GM18870 (cell line): ENCODE data around the gene DHCR7.
"Not testable (repeated sequence)": the region's sequence is repeated elsewhere in the genome, so short reads cannot be mapped to it uniquely, and the experiment has no call there.

ENCODE experiments used
- ATAC-seq: cut with Tn5 transposase; IDR thresholded peaks from one replicate; pipeline ENCODE4 v1.9.1; 2021; ENCODE audit warnings: moderate library complexity; ENCODE audit not compliant: unreplicated experiment

The DHCR7 gene

DNA sequence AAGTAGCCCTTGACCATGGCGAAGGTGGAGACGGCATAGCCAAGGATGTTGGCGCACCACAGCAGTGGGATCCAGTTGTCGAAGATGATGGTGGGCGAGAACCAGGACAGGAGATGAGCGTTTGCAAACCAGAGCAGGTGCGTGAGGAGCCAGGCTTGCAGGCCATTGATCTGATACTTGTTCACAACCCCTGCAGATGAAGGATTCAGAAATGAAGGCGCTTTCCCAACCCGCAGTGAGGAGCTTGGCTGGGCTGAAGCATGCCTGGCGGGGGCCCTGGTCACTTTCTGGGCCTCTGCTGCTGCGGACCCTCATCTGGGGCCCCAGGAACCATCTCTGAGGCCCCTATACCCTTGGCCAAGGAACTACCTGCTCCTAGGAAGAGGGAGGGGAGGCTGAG is 6.9 kb downstream of the DHCR7 start:
- no peak for ATAC-seq

DNA sequence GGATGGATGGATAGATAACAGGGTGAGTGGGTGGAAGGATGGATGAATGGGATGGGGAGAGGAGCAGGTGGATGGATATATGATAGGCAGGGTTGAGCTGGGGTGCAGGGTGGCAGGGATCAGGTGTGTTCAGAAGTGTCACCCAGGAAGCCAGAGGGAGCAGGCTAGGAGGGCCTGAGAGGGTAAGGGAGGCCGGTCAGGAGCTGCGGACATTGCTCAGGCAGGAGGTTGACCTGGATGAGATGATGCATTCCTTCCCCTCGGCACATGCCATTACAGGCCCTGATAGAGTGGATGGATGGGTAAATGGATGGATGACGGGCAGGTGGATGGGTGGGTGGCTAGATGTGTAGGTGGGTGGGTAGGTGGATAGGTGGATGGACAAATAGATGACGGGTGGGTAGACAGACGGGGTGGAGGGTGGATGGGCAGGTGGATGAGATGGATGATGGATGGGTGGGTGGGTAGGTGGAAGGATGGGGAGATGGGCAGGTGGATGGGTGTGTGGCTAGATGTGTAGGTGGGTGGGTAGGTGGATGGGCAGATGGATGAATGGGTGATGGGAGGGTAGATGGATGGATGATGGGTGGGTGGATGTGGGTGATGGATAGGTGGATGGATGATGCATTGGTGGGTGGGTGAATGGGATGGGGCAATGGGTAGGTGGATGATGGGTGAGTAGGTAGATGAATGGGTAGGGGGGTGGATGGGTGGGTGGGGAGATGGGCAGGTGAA is 8.0 kb downstream of the DHCR7 start:
- no peak for ATAC-seq

DNA sequence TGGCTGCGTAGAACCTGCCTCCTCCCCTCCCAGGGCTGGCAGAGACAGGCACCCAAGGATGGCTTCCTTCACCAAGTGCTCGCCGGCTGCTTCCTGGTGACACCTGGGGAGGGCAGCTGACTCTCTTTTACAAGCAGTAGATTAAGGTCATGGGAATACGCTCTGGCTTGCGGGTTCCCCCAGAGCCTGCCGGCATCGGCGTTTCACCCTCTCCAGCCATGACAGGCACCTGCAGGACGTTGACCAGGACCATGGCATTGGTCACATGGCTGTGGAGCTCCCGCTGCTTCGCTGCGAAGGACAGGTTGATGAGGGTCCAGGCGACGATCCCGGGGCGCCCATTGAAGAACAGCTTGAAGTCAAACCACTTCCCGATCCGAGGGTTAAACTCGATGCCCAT is 9.5 kb downstream of the DHCR7 start:
- no peak for ATAC-seq

DNA sequence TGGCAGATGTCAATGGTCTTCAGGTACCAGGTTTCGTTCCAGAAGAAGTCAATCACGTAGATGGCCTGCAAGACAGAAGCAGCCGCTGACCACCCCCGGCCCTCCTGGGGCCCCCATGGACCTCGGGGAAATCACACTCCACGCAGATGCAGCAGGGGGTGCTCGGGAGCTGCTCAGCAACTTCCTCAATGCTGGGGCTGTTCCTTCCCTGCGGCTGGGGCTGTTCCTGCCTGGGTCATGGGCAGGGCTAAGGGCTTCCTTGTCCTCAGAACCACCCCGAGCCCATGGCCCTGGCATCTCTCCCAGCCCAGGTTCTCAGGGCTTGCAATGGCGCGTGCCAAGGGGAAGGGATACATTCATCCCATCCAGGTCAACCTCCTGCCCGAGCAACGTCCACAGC is 10.3 kb downstream of the DHCR7 start:
- no peak for ATAC-seq

DNA sequence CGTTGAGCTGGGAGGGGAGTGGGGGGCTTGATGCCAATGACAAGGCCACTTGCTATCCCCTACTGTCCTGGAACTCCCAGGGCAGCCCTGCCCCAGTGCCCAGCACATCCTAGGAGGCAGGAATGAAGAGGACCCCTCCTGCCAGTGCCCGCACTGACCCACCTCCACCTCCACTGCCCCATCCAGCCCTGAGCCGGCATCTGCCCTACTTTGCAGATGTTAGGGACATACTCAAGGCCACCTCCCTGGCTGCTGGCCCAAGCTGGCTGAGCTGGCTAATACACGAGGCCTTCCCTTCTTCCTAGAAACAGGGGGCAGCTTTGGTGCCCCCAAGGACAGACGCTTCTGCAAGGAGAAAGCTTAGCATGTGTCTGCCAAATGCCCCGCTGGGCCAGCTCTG is 10.8 kb downstream of the DHCR7 start:
- ATAC-seq = no peak

DNA sequence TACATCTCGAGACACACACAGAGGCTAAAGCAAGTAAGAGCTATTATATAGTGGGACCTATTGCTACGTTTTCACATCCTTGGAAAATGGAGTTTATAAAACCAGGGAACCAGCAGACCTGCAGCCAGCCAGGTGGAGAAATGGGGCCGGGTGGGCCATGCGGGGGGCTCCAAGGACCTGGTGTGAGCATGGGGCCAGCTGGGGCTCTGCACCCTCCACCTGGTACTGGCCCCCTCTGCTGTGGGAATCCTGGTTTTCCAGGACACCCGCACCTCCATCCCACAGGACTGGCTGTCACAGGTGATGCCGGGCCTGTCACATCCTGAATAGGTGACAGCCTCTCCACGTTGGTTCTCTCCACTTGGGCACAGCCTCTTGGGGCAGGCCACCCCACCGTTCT is 11.3 kb downstream of the DHCR7 start:
- ATAC-seq = no peak

DNA sequence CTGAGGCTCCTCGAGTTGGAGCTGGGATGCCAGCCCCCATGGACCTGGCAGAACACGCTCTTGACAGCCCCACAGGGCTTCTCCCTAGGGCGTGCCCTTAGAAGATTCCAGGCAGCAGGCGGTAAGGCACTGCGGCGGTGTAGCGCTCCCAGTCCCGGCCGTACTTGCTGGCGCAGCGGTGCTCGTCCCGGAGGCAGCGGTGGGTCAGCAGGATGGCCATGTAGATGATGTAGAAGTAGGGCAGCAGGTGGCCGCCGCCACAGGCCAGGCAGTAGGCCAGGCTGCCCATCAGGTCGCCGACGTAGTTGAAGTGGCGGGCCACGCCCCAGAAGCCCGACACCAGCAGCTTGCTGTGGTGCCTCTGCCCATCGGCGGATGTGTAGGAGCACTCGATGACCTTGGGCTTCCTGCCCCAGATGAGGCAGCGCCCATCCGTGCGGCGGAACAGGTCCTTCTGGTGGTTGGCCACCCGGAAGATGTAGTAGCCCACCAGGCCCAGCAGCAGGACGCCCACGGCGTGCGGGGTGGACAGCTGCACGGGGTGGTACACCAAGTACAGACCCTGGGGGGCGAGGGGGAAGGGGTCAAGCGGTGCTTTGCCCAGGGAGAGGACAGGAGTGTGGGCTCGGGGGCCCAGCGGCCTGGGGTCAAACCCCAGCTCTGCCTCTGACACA is 12.8 kb downstream of the DHCR7 start:
- no peak for ATAC-seq

DNA sequence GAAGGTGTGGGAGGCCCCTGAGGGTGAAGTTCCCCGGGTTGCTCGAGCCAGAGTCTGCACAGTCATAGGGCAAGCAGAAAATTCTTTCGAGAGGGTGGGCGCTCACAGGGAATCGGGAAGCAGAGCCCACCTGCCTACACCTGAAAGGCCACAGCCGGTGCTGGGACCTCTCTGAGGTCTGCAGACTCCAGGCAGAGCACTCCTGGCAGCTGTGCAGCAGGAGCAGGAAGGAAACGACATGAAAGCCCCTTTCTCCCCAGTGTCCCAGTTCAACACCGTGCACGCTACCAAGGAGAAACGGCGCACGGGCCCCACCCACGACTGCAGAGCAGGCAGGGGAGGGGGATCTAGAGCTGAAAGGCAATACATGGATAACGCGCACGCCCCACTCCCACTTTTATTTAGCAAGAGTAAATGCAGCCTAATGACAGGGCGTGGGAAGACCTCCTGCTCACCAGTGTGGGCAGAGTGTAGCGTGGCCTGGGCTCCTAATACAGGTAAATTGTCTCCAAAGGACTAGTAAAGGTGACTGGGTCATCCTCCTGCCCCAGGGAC is 13.5 kb downstream of the DHCR7 start:
- ATAC-seq = no peak

DNA sequence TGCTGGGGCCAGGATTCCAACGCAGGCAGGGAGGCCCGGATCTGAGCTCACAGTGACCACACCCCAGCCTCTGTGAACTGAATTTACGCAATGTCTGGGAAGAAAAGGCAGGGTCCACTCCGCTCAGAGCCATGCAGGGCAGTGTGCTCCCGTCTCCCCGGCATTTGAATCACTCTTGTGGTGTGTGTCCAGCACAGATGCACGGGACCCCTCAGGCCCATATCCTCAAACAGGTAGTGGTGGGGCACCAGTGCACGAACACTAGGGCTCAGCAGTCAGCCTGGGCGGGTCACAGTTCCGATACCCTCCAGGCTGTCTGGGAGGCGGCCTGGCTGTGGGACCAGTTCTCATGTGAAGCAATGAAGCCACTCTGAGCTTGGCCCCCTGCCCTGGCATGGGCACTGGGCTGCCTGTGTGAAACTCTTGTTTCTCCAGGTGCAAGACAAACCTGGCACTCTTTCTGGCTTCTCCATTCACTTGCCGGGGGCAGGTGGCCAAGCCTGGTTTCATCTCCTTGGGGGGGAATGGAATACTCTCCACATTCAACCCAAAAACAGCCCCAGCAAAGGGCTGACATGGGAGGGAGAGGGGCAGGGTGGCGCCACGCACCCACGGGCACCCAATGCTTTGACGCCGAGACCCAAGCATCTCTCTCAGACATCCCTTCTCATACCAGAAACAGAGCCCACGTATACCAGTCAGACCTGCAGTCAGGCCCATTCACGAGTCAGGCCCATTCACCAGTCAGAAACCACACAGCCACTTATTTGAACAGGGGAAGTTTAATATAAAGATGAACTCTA is 14.3 kb downstream of the DHCR7 start:
- ATAC-seq = no peak

DNA sequence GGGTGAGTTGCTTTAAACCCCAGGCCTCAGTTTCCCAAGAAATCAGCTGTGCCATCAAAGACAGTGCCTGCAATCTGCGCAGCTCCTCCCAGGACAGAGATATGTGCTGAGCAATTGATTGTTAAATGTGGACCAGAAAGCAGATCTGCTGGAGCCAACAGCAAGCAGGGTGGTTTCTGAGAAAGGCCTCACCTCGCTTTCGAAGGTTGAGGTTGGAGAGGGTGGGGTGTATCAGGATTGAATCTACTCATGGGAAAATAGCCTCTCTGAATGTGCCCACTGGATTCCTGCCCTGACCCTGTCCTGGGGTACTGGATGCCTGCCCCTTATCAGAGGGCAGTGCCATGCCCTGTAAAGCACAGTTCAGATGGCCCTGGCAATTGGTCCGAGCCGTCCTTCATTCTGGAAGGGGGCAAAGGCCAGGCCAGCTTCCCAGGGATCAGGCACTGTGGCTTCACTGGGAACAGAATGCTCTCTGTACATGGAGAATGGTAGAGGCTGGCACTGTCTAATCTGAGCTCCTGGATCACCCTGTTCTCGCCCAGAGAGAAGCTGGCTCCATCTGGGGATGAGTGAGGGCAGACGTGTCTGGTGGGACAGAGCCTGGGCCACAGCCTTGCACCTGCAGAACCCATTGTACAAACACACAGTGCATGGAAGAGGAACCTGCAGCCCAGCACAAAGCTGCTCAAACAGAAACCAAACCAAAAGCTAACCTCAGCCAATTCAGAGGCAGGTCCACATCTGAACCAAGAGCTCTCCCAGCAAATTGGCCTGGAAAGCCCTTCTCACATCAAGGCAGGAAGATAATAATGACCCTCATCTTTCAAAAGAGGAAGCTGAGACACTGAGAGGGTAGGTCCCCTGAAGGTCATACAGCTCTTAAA is 15.2 kb downstream of the DHCR7 start:
- no peak for ATAC-seq

DNA sequence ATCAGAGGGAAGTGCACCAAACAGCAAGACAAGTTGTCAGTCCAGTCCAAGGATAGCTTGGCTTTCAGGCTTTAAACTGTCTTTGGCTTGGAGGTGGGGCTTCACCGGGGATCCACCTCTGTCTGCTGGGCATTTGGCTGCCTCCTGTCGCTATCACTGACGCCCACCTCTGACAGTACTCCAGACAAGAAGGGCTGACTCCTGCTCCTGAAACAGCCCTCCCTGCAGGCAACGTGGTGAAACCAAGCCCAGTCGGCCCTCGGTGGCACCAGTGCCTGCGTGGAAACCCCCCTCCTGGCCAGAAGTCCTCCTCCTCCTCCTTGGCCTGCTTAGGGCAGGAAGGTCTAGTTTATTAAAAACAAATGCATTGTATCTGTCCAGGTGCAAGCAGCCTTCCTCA is 16.9 kb downstream of the DHCR7 start:
- no peak for ATAC-seq

DNA sequence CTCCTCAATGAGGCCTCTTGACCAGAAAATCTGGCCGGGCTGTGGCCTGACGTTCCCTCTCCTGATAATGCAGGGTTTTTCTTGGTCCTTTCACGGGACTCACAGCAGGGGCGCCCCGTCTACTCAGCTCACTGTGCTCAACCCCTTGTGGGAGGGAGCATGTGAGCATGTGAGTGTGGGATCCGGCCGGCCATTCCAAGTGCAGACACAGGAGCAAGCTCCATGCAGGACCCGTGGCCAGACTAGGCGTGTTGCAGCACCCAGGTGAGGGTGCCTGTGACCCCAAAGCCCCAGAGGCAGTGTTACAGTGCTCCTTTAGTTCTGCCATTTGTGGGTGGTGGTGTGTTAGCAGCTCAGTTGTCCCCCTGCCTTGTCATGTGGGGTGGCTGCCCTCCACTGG is 18.0 kb downstream of the DHCR7 start:
- no peak for ATAC-seq

DNA sequence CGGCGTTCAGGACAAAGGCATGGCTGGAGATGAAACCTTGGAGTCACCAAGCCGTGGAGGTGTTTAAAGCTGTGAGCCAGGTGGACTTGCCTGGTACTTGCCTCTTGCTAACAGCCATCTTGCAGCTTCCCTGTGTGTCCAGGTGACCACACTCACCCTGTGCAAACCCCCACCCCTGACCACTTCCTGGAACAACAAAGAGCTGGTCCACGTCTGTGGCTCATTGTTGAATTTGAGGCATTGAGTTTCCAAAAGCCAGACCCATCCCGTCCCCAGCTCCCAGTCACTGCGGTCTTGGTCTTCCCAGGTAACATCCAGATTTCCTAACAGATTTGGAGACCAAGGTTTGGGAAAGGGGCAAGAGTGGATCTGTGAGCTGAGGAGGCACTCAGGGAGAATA is 18.5 kb downstream of the DHCR7 start:
- ATAC-seq = no peak

DNA sequence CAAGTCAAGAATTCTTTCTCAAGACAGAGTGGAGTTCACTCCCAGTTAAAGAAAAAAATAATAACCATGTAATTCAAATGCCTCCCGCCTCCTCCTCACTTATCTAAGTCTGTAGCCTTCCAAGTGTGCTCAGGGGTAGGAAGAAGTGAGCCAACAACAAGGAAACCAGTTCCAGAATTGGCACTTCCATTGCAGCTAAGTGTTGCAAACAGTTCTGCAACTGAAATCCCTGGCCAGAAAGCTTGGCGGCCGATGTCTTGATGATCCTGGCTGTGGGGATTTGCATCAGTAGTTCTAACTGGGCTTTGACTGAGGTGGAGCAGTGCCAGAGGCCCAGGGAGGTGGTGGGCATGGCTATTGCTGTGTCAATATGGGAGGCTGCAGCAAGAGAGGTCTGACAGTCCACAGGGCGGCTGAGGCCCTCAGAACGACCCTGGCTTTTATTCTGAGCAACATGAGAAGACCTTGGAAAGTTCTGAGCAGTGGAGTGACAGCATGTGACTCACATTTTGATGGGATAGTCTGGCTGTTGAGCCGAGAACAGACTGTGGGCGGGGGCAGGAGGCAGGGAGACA is 19.2 kb downstream of the DHCR7 start:
- no peak for ATAC-seq

DNA sequence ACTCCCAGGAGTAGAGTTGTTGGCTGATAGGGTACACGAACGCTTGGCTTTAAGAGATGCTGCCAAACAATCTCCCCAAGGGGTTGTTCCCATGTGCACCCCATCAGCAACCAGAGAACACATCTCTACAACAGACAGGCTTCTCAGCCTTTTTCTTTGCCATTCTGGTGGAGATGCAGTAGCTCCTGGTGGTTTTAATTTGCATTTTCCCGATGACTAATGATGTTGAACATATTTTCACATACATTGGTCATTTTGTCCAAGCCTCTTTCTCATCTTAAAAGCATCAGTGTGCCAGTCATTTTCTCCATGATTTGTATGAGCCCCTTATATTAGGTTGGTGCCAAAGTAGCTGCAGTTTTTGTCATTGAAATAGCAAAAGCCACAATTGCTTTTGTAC is 21.8 kb downstream of the DHCR7 start:
- ATAC-seq = no peak

DNA sequence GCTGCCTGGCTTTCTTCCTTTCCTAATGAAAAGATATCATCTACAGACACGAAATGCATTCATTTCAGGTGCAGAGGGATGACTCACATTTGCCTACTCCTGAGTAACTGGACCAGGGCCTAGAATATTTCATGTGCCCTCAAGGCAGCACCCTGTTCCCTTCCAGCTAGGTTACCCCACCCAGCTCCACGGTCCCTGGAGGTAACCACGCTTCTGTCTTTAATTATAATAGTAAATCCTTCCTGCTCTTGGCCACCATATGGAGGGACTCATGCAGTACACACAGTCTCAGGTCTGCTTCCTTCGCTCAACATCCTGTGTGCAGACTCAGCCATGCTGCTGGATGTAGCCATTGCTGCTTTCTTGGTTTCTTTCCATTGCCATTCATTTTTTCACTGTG is 22.3 kb downstream of the DHCR7 start:
- no peak for ATAC-seq

DNA sequence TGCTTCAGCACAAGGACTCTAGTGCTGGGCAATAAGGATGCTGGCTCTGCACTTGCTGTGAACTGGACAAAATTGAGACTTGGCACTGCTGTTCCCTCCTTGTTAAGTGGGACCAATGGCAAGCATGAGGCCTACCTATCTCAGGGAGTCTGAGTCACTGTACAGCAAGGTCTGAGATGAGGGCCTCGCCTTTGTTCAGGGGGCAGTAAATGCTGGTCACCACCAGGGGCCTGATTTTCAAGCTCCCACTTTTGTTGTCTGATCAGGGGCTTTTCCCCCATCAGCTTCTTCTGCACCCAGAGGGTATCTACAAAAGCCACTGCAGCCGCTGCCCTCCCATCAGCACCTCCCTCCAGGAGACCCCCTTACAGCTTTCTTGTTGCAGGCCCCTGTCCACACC is 22.8 kb downstream of the DHCR7 start:
- no peak for ATAC-seq

DNA sequence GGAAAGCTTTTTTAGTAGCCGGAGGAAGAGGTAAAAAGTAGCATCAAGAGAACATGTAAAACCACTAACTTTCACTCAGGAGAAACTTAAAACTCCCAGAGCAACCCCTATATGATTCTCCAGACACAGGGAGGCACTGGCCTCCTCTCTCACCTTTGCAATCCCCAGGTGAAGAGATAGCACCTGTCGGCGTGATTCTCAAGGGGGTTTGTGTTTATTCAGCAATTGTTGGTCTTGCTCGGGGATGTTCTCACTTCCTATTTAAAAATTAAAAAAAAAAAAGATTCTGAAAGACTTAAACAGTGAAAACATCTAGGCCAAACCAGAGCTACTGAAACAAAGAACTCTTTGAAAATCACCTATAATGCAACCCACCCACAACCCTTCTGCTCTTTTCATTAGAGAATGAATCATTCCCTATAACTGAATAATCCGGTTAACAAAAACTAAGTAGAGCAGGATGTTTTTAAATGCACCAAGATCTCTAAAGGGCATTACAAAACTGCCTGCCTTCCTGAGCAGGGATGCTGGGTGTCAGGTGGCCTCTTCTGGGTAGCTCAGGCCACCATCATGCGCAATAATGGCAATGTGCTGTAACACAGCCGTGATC is 24.9 kb downstream of the DHCR7 start:
- no peak for ATAC-seq

DNA sequence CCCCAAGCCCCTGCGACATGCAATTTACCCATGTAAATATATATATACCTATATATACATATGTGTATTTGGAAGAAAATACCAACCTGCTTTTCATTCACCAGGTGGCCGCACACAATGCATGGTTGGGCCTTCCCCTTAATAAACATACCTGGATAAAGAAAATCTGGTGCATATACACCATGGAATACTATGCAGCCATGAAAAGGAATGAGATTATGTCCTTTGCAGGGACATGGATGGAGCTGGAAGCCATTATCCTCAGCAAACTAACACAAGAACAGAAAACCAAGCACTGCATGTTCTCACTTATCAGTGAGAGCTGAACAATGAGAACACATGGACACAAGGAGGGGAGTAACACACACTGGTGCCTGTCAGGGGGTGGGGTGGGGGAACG is 25.9 kb downstream of the DHCR7 start:
- ATAC-seq = not testable (repeated sequence)

DNA sequence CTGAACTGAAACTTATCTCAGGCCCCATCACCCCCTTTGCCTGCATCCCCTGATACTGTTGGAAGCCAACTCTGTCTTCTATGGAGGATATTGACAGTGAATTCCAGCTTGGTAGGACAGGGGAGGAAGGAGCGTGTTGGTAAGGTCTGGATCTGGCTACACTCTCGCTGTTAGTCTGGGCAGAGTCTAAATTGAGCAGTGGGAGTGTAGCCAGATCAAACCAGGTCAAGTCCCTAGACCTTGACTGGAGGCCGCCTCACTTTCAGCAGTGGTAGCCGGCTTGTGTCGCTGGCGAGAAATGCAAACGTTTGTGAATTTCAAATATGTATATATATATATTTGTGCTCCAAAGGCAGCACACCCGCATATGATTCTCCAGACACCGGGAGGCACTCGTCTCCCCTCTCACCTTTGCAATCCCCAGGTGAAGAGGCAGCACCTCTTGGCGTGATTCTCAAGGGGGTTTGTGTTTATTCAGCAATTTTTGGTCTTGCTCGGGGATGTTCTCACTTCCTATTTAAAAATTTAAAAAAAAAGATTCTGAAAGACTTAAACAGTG is 26.7 kb downstream of the DHCR7 start:
- no peak for ATAC-seq
